WTC11 (cell line): ENCODE measurements around the gene CPAMD8. TPM values are rescaled to one million over a fixed set of nuclear protein-coding genes. Genes with fewer than 3 reads are reported as not detected.

Source experiments
- ATAC-seq: fragments of 200-7000 bp; cut with Tn5 transposase; 2 replicates; pipeline ENCODE4 v1.10.0; 2021; ENCODE audit warnings: mild to moderate bottlenecking, moderate library complexity
- CTCF ChIA-PET: fragments of 300-600 bp; sonication (Branson Sonifier 250); formaldehyde crosslinking; loops from one replicate; lab custom pipeline; 2021; ENCODE audit warnings: antibody characterized with exemption; lab: Charles Lee
- POLR2A ChIA-PET: fragments of 350-600 bp; sonication (Branson Sonifier 250); formaldehyde crosslinking; loops from one replicate; lab custom pipeline; 2021; ENCODE audit warnings: antibody characterized with exemption; lab: Charles Lee
- DNase-seq: peaks from one replicate; pipeline ENCODE4 v3.0.0; 2021; ENCODE audit warnings: low spot score
- H3K27ac Mint-ChIP-seq: 2 replicates; pipeline ENCODE4 v1.8.0; 2021; ENCODE audit warnings: mixed read lengths
- H3K27me3 Mint-ChIP-seq: 2 replicates; pipeline ENCODE4 v1.8.0; 2021; ENCODE audit warnings: low read depth, mild to moderate bottlenecking, moderate library complexity, mixed read lengths
- H3K36me3 Mint-ChIP-seq: 2 replicates; pipeline ENCODE4 v1.8.0; 2021; ENCODE audit warnings: mixed read lengths
- H3K4me1 Mint-ChIP-seq: 2 replicates; pipeline ENCODE4 v1.8.0; 2022; ENCODE audit warnings: mixed read lengths
- H3K4me3 Mint-ChIP-seq: 2 replicates; pipeline ENCODE4 v1.8.0; 2021; ENCODE audit warnings: mild to moderate bottlenecking, moderate library complexity, mixed read lengths
- H3K9me3 Mint-ChIP-seq: 2 replicates; pipeline ENCODE4 v1.8.0; 2021; ENCODE audit warnings: mixed read lengths
- AFF4 ChIP-seq: sonication (generic); formaldehyde crosslinking; IDR thresholded peaks from 2 replicates; pipeline ENCODE4 v1.8.1; 2023; ENCODE audit warnings: mild to moderate bottlenecking, missing genetic modification reagents, borderline replicate concordance
- ATF1 ChIP-seq: sonication (generic); formaldehyde crosslinking; IDR thresholded peaks from 2 replicates; pipeline ENCODE4 v1.8.1; 2023; ENCODE audit warnings: mild to moderate bottlenecking, moderate library complexity, missing genetic modification reagents
- CTCF ChIP-seq: fragments of 200-600 bp; IDR thresholded peaks from 2 replicates; pipeline ENCODE4 v1.8.0; 2022; ENCODE audit warnings: antibody characterized with exemption
- FOXP4 ChIP-seq: sonication (generic); formaldehyde crosslinking; IDR thresholded peaks from 2 replicates; pipeline ENCODE4 v1.8.0; 2022; ENCODE audit warnings: mild to moderate bottlenecking, missing genetic modification reagents
- NFYB ChIP-seq: sonication (generic); formaldehyde crosslinking; conservative IDR thresholded peaks from 2 replicates; pipeline ENCODE4 v1.8.0; 2022; ENCODE audit warnings: low read depth, missing genetic modification reagents
- NR1H2 ChIP-seq: sonication (generic); formaldehyde crosslinking; IDR thresholded peaks from 2 replicates; pipeline ENCODE4 v1.9.0; 2021; ENCODE audit warnings: mild to moderate bottlenecking, moderate library complexity, missing genetic modification reagents
- NR2C2 ChIP-seq: sonication (generic); formaldehyde crosslinking; IDR thresholded peaks from 2 replicates; pipeline ENCODE4 v1.8.0; 2022; ENCODE audit warnings: mild to moderate bottlenecking, missing genetic modification reagents
- RORB ChIP-seq: fragments of 250-450 bp; sonication (Bioruptor Pico); IDR thresholded peaks from 2 replicates; pipeline ENCODE4 v1.9.0; 2021; ENCODE audit warnings: mild to moderate bottlenecking
- SMAD4 ChIP-seq: sonication (generic); formaldehyde crosslinking; IDR thresholded peaks from 2 replicates; pipeline ENCODE4 v1.8.0; 2022; ENCODE audit warnings: mild to moderate bottlenecking, missing genetic modification reagents
- TEAD1 ChIP-seq: sonication (generic); formaldehyde crosslinking; IDR thresholded peaks from 2 replicates; pipeline ENCODE4 v1.8.0; 2022; ENCODE audit warnings: mild to moderate bottlenecking, missing genetic modification reagents
- TEAD4 ChIP-seq: sonication (generic); formaldehyde crosslinking; IDR thresholded peaks from 2 replicates; pipeline ENCODE4 v1.8.0; 2022; ENCODE audit warnings: mild to moderate bottlenecking, missing genetic modification reagents
- USF2 ChIP-seq: sonication (generic); formaldehyde crosslinking; IDR thresholded peaks from 2 replicates; pipeline ENCODE4 v1.8.1; 2023; ENCODE audit warnings: mild to moderate bottlenecking, missing genetic modification reagents, moderate library complexity
- ZMAT4 ChIP-seq: fragments of 250-450 bp; sonication (Bioruptor Pico); IDR thresholded peaks from 2 replicates; pipeline ENCODE4 v1.9.0; 2021; ENCODE audit warnings: mild to moderate bottlenecking
- ZNF281 ChIP-seq: sonication (generic); formaldehyde crosslinking; IDR thresholded peaks from 2 replicates; pipeline ENCODE4 v1.8.0; 2023; ENCODE audit warnings: mild to moderate bottlenecking, missing genetic modification reagents
- ZNF423 ChIP-seq: fragments of 250-450 bp; sonication (Bioruptor Pico); IDR thresholded peaks from 2 replicates; pipeline ENCODE4 v2.1.2; 2022; ENCODE audit warnings: mild to moderate bottlenecking, moderate library complexity
- ZNF425 ChIP-seq: fragments of 250-450 bp; sonication (Bioruptor Pico); conservative IDR thresholded peaks from 2 replicates; pipeline ENCODE4 v1.9.0; 2021; ENCODE audit warnings: mild to moderate bottlenecking
- ZNF671 ChIP-seq: fragments of 250-450 bp; sonication (Bioruptor Pico); IDR thresholded peaks from 2 replicates; pipeline ENCODE4 v1.8.0; 2021; ENCODE audit warnings: mild to moderate bottlenecking
- ZSCAN18 ChIP-seq: fragments of 250-450 bp; sonication (Bioruptor Pico); IDR thresholded peaks from 2 replicates; pipeline ENCODE4 v2.1.2; 2022; ENCODE audit warnings: mild to moderate bottlenecking, moderate library complexity
- total RNA-seq: library from RNA; stranded (reverse); gene quantifications from 3 replicates; pipeline ENCODE4 v1.2.3, GENCODE V29; 2021

Gene CPAMD8
- total RNA-seq, 1 experiment from 2014 or later, result 6.9 TPM

GRCh38 chr19:17055636-17056035 lies 29.0 kb upstream of the CPAMD8 start (continued):
- TF ChIP-seq ZNF281 (CRISPR knock-in tag), result no peak
- TF ChIP-seq USF2, result no peak

GRCh38 chr19:17054746-17055145 lies 28.1 kb upstream of the CPAMD8 start:
- CTCF ChIA-PET, result interaction anchor here (1.3 kb wide), 1 partner anchor 340 kb away, joined by 3 read pairs; no protein-coding TSS in a partner anchor
- DNase-seq (no peak), ATAC-seq (no peak)
- no peak overlapping the region for H3K4me3 Mint-ChIP-seq
- no peak for TF ChIP-seq ZSCAN18
- no peak for TF ChIP-seq AFF4 (CRISPR knock-in tag)
- no peak for TF ChIP-seq ZNF671 (CRISPR knock-in tag)
- TF ChIP-seq ATF1, result no peak
- TF ChIP-seq TEAD1 (CRISPR knock-in tag), result no peak
- TF ChIP-seq ZNF423, result no peak
- TF ChIP-seq RORB (CRISPR knock-in tag), result no peak
- TF ChIP-seq NR1H2, result no peak
- TF ChIP-seq FOXP4 (CRISPR knock-in tag), result no peak
- no peak for TF ChIP-seq NFYB (CRISPR knock-in tag)
- TF ChIP-seq CTCF, result no peak
- TF ChIP-seq NR2C2 (CRISPR knock-in tag), result no peak
- no peak for TF ChIP-seq ZMAT4 (CRISPR knock-in tag)
- TF ChIP-seq ZNF425, result no peak
- TF ChIP-seq TEAD4 (CRISPR knock-in tag), result no peak
- TF ChIP-seq SMAD4 (CRISPR knock-in tag), result no peak
- peaks cover 72% of the 10 kb centered on the region for H3K36me3 Mint-ChIP-seq
- no peak overlapping the region for H3K27ac Mint-ChIP-seq
- H3K27me3 Mint-ChIP-seq, result no peaks in the 10 kb centered on the region
- H3K4me1 Mint-ChIP-seq, result peaks cover 3% of the 10 kb centered on the region
- H3K9me3 Mint-ChIP-seq, result peaks cover 18% of the 10 kb centered on the region
- POLR2A ChIA-PET, result no interaction called here
